GM19452 (cell line): ENCODE results near the gene EIF4E1B.
A peak's percentile ranks its signal among the peaks of the same experiment; 100 is the strongest.

Experiments
- ATAC-seq: cut with Tn5 transposase; IDR thresholded peaks from one replicate; pipeline ENCODE4 v1.9.1; 2021; ENCODE audit not compliant: unreplicated experiment

The EIF4E1B gene

GRCh38 chr5:176644878-176645670 is 14.6 kb downstream of the EIF4E1B start:
- ATAC-seq: no peak

GRCh38 chr5:176646049-176646706 is 15.7 kb downstream of the EIF4E1B start:
- ATAC-seq: no peak

- peak; percentile 8 for ATAC-seq
Measured at GRCh38 chr5:176646707-176647029, 16.2 kb downstream of the EIF4E1B start.

GRCh38 chr5:176647030-176647842 is 16.8 kb downstream of the EIF4E1B start, which contains the start of gene TSPAN17:
TSPAN17 (plus strand) TSS chr5:176647484; CDS start chr5:176647616, 132 bp downstream.
- peak; percentile 96 for ATAC-seq

- no peak for ATAC-seq
Measured at GRCh38 chr5:176647843-176648473, 17.5 kb downstream of the EIF4E1B start.

GRCh38 chr5:176648474-176649194 is 18.2 kb downstream of the EIF4E1B start:
- no peak for ATAC-seq

GRCh38 chr5:176650354-176650884 is 19.9 kb downstream of the EIF4E1B start:
- ATAC-seq: no peak

- ATAC-seq: no peak
Measured at GRCh38 chr5:176651472-176651980, 21.1 kb downstream of the EIF4E1B start.

GRCh38 chr5:176652136-176652535 is 21.7 kb downstream of the EIF4E1B start:
- ATAC-seq: no peak

GRCh38 chr5:176653401-176654385 is 23.2 kb downstream of the EIF4E1B start:
- no peak for ATAC-seq

- ATAC-seq: no peak
Measured at GRCh38 chr5:176654856-176655255, 24.4 kb downstream of the EIF4E1B start.

GRCh38 chr5:176656467-176656990 is 26.1 kb downstream of the EIF4E1B start:
- no peak for ATAC-seq

- no peak for ATAC-seq
Measured at GRCh38 chr5:176658007-176658599, 27.6 kb downstream of the EIF4E1B start.

- no peak for ATAC-seq
Measured at GRCh38 chr5:176658817-176659511, 28.5 kb downstream of the EIF4E1B start.

GRCh38 chr5:176659512-176659839 is 29.0 kb downstream of the EIF4E1B start:
- ATAC-seq: no peak

- ATAC-seq: no peak
Measured at GRCh38 chr5:176659860-176660461, 29.5 kb downstream of the EIF4E1B start.

GRCh38 chr5:176660530-176660859 is 30.0 kb downstream of the EIF4E1B start:
- peak; percentile 31 for ATAC-seq
